ENCODE data around the gene SESN2. TPM values are rescaled to one million over a fixed set of nuclear protein-coding genes. Genes with fewer than 3 reads are reported as not detected.

Gene SESN2
- total and polyA plus RNA-seq, 2 donors (not counting 1 experiment from before 2014, with no cell fraction given), result 4.5 to 5.4 TPM

DNA sequence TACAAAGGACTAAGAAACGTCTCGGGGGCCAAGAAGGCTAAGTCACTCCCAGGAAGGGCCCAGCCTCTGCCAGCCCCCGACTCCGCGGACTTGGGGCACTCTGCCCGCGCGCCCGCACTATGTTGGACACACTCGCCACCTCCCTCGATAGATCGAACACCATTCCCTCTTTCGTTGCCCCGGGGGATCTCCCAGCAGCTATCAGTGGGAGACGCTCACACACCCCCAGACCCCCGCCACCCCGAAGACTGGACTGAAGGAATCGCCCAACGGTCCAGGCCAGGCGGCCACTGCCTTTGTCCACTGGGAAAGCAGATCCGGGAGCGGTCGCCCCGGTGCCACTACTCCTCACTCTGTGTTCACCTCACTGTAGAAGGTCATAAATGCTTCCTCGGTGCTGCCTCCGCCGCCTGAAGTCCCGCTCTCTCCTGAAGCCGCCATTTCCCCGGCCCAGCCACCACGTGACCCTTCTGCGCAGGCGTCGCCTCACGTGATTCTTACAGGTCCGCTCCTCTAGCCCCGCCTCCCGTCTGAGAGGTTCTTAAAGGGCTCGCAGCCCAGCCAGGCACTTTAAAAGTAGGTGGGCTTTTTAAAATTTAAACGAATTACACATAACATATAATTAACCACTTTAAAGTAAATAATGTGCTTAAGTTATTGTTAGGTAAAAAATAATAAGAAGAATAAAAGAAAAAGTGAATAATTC lies 26.6 kb upstream of the SESN2 start, which contains the start of gene DNAJC8:
Gene DNAJC8 (minus strand): TSS at position 472 of the 706 bp plus-strand sequence. CDS start 31 bp downstream, at position 441.
- H3K9me3 ChIP-seq (ENCODE audit: control extremely low read depth in 1 of 3, control insufficient read depth in 2 of 3, insufficient read depth in 1 of 3, low read length in 2 of 3), result no peaks in the 10 kb centered on the region
- H3K27me3 ChIP-seq (replicated peaks in 1 of 4; ENCODE audit: control extremely low read depth in 1 of 4, control insufficient read depth in 3 of 4, insufficient read depth in 4 of 4, low read length in 3 of 4), result no peaks in the 10 kb centered on the region
- ChIA-PET CTCF (interaction anchor here (7.7 kb wide), 1 partner anchor 16 kb away, joined by 65 read pairs; no protein-coding TSS in a partner anchor), POLR2A (no interaction called here)
- under 1% methylated on average over 34 of the region's 40 CpGs for WGBS (ENCODE audit: insufficient coverage)
- peak; percentile 54 for ATAC-seq (ENCODE audit: low read depth)
- H3K4me1 ChIP-seq (ENCODE audit: control insufficient read depth in 2 of 2, insufficient read depth in 2 of 2, low read length in 2 of 2), result peaks cover 16 to 40% of the 10 kb centered on the region in 2 donors
- peak within 1 kb of the TSS; percentile 87 for H2AFZ ChIP-seq (ENCODE audit: insufficient read depth, low read depth, low read length, poor library complexity, severe bottlenecking)
- peak within 1 kb of the TSS; percentile 86 for H3K4me2 ChIP-seq (replicated peaks; ENCODE audit: low read depth, low read length, poor library complexity, severe bottlenecking)
- peak within 1 kb of the TSS; percentile 75 to 97 for H3K27ac ChIP-seq (ENCODE audit: low read length in 2 of 2)
- no peak for TF ChIP-seq CTCF (IDR thresholded peaks at IDR 0.05)
- TF ChIP-seq EZH2 (IDR thresholded peaks at IDR 0.05; ENCODE audit: borderline replicate concordance, insufficient read depth, low read depth, low read length, poor library complexity, severe bottlenecking), result no peak
- DNase-seq, result peak; percentile 95
- intact Hi-C loops (cut with micrococcal nuclease), result loop anchor here (1.0 to 10.0 kb wide), 3 partner anchors 14 to 398 kb away; partner anchors contain the start of genes PPP1R8 and SESN2
- peak within 1 kb of the TSS; percentile 99 for H3K4me3 Mint-ChIP-seq
- no peaks in the 10 kb centered on the region for H3K27me3 Mint-ChIP-seq
- peaks cover 76% of the 10 kb centered on the region for H3K79me2 ChIP-seq (ENCODE audit: control insufficient read depth, insufficient read depth, low read length)
- no peaks in the 10 kb centered on the region for H4K20me1 ChIP-seq (ENCODE audit: control insufficient read depth, insufficient read depth, low read length, poor library complexity, severe bottlenecking)
- H3K36me3 ChIP-seq (replicated peaks in 1 of 2; ENCODE audit: control extremely low read depth in 1 of 2, control insufficient read depth in 1 of 2, extremely low read depth in 1 of 2, insufficient read depth in 2 of 2, low read length in 1 of 2), result peaks cover 0 to 21% of the 10 kb centered on the region in 2 experiments
- peak within 1 kb of the TSS; percentile 98 for H3K27ac Mint-ChIP-seq
- no peaks in the 10 kb centered on the region for H3K9me3 Mint-ChIP-seq (ENCODE audit: insufficient read depth)
- peak within 1 kb of the TSS; percentile 99 for H3K9ac ChIP-seq (ENCODE audit: low read length)
- peaks cover 25% of the 10 kb centered on the region for H3K4me1 Mint-ChIP-seq
- peak within 1 kb of the TSS; percentile 64 to 100 (median 97) for H3K4me3 ChIP-seq (ENCODE audit: control extremely low read depth in 1 of 5, extremely low read depth in 1 of 5, insufficient read depth in 1 of 5, low read depth in 2 of 5, low read length in 4 of 5)

- whole genome bisulfite sequencing (ENCODE audit: insufficient coverage), result 76% methylated on average over 12 of the region's 14 CpGs
- peak overlapping the region in 1 of 2 donors; percentile 97 for H3K27ac ChIP-seq (ENCODE audit: low read length in 2 of 2)
- no peaks in the 10 kb centered on the region for H3K27me3 ChIP-seq (replicated peaks in 1 of 4; ENCODE audit: control extremely low read depth in 1 of 4, control insufficient read depth in 3 of 4, insufficient read depth in 4 of 4, low read length in 3 of 4)
- no peak overlapping the region for H3K27ac Mint-ChIP-seq
- H3K4me2 ChIP-seq (replicated peaks; ENCODE audit: low read depth, low read length, poor library complexity, severe bottlenecking), result peak overlapping the region; percentile 86
- H3K4me3 Mint-ChIP-seq, result peak overlapping the region; percentile 49
- no peaks in the 10 kb centered on the region for H3K9me3 ChIP-seq (ENCODE audit: control extremely low read depth in 1 of 3, control insufficient read depth in 2 of 3, insufficient read depth in 1 of 3, low read length in 2 of 3)
- peaks cover 25% of the 10 kb centered on the region for H3K4me1 Mint-ChIP-seq
- H3K9ac ChIP-seq (ENCODE audit: low read length), result peak overlapping the region; percentile 99
- ATAC-seq (ENCODE audit: low read depth) (no peak), DNase-seq (no peak)
- intact Hi-C loops (cut with micrococcal nuclease), result loop anchor here (1.0 to 10.0 kb wide), 3 partner anchors 14 to 398 kb away; partner anchors contain the start of genes PPP1R8 and SESN2
- H3K36me3 ChIP-seq (replicated peaks in 1 of 2; ENCODE audit: control extremely low read depth in 1 of 2, control insufficient read depth in 1 of 2, extremely low read depth in 1 of 2, insufficient read depth in 2 of 2, low read length in 1 of 2), result peaks cover 0 to 23% of the 10 kb centered on the region in 2 experiments
- H4K20me1 ChIP-seq (ENCODE audit: control insufficient read depth, insufficient read depth, low read length, poor library complexity, severe bottlenecking), result no peaks in the 10 kb centered on the region
- no peaks in the 10 kb centered on the region for H3K27me3 Mint-ChIP-seq
- no peaks in the 10 kb centered on the region for H3K9me3 Mint-ChIP-seq (ENCODE audit: insufficient read depth)
- peak overlapping the region in 3 of 5 experiments; percentile 97 to 100 (median 99) for H3K4me3 ChIP-seq (ENCODE audit: control extremely low read depth in 1 of 5, extremely low read depth in 1 of 5, insufficient read depth in 1 of 5, low read depth in 2 of 5, low read length in 4 of 5)
- ChIA-PET POLR2A (no interaction called here), CTCF (interaction anchor here (7.7 kb wide), 1 partner anchor 15 kb away, joined by 65 read pairs; no protein-coding TSS in a partner anchor)
- peaks cover 17 to 40% of the 10 kb centered on the region in 2 donors for H3K4me1 ChIP-seq (ENCODE audit: control insufficient read depth in 2 of 2, insufficient read depth in 2 of 2, low read length in 2 of 2)
- H3K79me2 ChIP-seq (ENCODE audit: control insufficient read depth, insufficient read depth, low read length), result peaks cover 75% of the 10 kb centered on the region
- peak overlapping the region; percentile 87 for H2AFZ ChIP-seq (ENCODE audit: insufficient read depth, low read depth, low read length, poor library complexity, severe bottlenecking)
- TF ChIP-seq EZH2 (IDR thresholded peaks at IDR 0.05; ENCODE audit: borderline replicate concordance, insufficient read depth, low read depth, low read length, poor library complexity, severe bottlenecking) (no peak), CTCF (IDR thresholded peaks at IDR 0.05) (no peak)
Measured at GRCh38 chr1:28233264-28233606, 26.1 kb upstream of the SESN2 start.
